GM18873 (cell line): ENCODE results near the gene EXOC3L4.
"Not testable (repeated sequence)": the region's sequence is repeated elsewhere in the genome, so short reads cannot be mapped to it uniquely, and the experiment has no call there.

Experiments used
- ATAC-seq: cut with Tn5 transposase; IDR thresholded peaks from one replicate; pipeline ENCODE4 v1.9.1; 2021; ENCODE audit warnings: mild to moderate bottlenecking, moderate library complexity, moderate number of reproducible peaks; ENCODE audit not compliant: unreplicated experiment, low FRiP score

EXOC3L4 gene

GRCh38 chr14:103118018-103118662 is 23.6 kb downstream of the EXOC3L4 start:
- ATAC-seq, result no peak

- ATAC-seq, result no peak
Measured at GRCh38 chr14:103118663-103119404, 24.3 kb downstream of the EXOC3L4 start.

GRCh38 chr14:103119527-103119926 is 25.0 kb downstream of the EXOC3L4 start:
- not testable (repeated sequence) for ATAC-seq

- ATAC-seq, result no peak
Measured at GRCh38 chr14:103121121-103121845, 26.8 kb downstream of the EXOC3L4 start.

GRCh38 chr14:103121846-103122584 is 27.5 kb downstream of the EXOC3L4 start:
- no peak for ATAC-seq

- no peak for ATAC-seq
Measured at GRCh38 chr14:103122585-103122946, 28.0 kb downstream of the EXOC3L4 start.

GRCh38 chr14:103122947-103123633 is 28.6 kb downstream of the EXOC3L4 start, which contains the start of gene TNFAIP2:
TNFAIP2 (plus strand) TSS chr14:103123461; CDS start chr14:103126458, 2,997 bp downstream.
- no peak for ATAC-seq

GRCh38 chr14:103123634-103124500 is 29.3 kb downstream of the EXOC3L4 start:
- no peak for ATAC-seq

GRCh38 chr14:103124501-103125001 is 30.0 kb downstream of the EXOC3L4 start:
- ATAC-seq, result no peak

GRCh38 chr14:103125098-103126070 is 30.9 kb downstream of the EXOC3L4 start:
- no peak for ATAC-seq

GRCh38 chr14:103126088-103126872 is 31.8 kb downstream of the EXOC3L4 start:
- ATAC-seq, result no peak

- no peak for ATAC-seq
Measured at GRCh38 chr14:103126873-103127304, 32.4 kb downstream of the EXOC3L4 start.

GRCh38 chr14:103127356-103127755 is 32.8 kb downstream of the EXOC3L4 start:
- no peak for ATAC-seq

- ATAC-seq, result no peak
Measured at GRCh38 chr14:103127861-103128598, 33.5 kb downstream of the EXOC3L4 start.

- ATAC-seq, result no peak
Measured at GRCh38 chr14:103128631-103129300, 34.2 kb downstream of the EXOC3L4 start.
